ENCODE data around the gene CLMP.
"Not testable (repeated sequence)": the region's sequence is repeated elsewhere in the genome, so short reads cannot be mapped to it uniquely, and the experiment has no call there.

Gene CLMP

DNA sequence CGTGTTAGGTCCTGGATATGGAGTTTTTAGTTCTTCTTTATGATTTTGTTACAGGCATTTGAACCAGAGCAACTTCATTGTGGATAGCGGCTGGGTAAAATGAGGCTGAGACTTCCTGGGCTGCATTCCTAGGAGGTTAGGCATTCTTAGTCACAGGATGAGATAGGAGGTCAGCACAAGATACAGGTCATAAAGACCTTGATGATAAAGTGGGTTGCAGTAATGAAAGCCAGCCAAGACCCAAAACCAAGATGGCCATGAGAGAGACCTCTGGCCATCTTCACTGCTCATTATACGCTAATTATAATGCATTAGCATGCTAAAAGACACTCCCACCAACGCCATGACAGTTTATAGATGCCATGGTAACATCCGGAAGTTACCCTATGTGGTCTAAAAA lies 23.4 kb upstream of the CLMP start:
- no peak for DNase-seq (ENCODE audit: low read depth in 1 of 2, low spot score in 1 of 2)

DNA sequence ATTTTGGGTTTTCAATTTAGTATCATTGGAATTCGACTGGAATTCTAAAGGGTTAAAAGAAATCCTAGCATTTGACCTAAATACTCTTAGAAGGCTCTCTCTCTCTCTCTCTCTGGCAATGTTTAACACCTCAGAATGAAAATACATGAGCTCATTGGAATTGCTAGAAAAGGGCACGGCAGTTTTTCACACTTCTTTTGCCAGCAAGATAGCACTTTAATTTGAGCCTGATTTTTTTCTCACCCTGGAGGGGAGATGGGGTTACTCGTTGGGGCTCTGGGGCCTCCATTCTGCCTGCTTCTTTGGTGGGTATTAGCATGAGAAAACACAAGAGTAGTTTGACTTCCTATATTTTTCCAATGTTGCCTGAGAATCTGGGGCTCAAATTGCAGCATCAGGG lies 22.8 kb upstream of the CLMP start:
- no peak for DNase-seq (ENCODE audit: low read depth in 1 of 2, low spot score in 1 of 2)

DNA sequence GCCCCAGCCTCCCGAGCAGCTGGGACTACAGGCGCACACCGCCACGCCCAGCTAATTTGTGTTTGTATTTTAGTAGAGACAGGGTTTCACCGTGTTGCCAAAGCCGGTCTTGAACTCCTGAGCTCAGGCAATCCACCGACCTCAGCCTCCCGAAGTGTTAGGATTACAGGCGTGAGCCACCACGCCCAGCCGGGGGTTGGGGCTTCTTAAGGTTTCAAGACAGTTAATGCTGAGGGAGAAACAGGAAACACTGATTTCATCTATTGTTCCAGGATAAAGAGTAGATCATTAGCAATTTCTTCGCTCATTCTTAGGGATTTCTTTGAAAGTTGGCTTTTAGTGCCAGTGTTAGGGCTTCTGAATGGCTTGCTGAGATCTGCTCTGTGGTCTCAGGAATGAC lies 21.2 kb upstream of the CLMP start:
- DNase-seq (ENCODE audit: low read depth in 1 of 2, low spot score in 1 of 2) = no peak

DNA sequence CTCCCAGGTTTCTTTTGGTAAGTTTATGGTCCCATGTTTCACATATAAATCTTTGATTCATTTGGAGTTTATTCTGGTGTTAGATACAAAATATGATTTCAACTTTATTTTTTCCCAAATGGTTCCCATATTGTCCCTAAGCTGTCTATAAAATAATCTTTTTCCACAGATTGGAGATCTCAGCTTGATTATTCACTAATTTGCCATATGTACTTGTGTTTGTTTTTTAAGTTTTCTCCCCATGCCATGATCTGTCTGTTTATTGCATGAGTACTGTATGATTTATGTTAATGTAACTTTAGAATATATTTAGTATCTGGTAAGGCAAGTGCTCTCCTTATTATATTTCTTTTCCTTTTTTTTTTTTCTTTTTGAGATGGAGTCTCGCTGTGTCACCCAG lies 19.9 kb upstream of the CLMP start:
- no peak for DNase-seq (ENCODE audit: low read depth in 1 of 2, low spot score in 1 of 2)

DNA sequence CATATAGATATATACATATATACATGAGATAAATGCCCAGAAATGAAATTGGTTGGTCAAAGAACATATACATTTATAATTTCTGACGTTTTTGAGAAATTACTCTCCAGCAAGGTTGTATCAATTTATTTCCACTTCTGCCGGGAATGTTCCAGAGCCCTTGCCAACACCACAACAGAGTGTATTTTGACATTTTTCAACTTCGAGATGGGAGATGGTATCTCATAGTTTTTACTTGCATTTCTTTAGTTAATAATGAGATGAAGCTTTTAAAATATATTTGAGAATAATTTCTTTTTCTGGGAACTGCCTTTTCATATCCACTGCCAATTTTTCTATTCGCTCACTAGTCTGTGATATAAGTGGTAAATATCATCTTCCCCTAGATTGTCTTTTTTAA lies 19.3 kb upstream of the CLMP start:
- no peak for DNase-seq (ENCODE audit: low read depth in 1 of 2, low spot score in 1 of 2)

DNA sequence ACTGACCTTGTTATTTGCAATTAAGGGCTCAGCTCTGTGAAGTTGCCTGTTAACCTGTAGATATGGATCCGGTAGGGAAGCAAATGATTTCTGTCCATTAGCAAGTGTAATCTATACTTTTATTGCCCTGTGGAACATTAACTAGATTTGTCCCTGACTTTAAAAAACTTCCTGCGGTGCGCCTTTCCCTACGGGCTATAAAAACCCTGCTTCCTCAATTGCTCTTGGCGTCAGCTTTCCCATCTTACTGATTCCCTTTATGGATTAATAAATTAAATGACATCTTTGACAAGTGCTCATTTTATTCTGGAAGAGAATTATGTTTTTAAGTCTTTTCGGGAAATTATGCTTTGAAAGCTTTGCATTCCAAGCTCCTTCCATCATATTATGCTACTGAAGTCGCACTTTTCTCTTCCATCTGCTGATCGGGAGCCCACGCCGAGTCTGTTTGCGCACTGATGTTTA lies 18.3 kb upstream of the CLMP start:
- no peak for DNase-seq (ENCODE audit: low read depth in 1 of 2, low spot score in 1 of 2)

DNA sequence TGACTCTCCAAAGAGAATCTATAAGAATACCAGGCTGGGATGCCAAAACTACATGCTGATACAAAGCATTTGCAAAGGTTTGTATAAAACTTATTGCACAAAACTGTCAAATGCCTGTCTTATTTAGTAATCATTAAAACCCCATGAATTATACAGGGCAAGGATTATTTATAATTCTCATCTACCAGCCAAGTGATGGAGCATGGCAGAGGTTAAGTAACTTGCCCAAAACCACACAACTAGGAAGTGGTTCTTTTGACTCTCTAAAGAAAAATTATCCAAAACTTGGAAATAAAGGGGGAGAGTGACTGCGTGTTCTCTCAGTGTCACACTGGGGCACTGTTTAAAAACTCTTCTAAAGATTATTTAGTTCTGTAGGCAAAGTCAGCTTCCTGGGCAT lies 17.4 kb upstream of the CLMP start:
- DNase-seq (ENCODE audit: low read depth in 1 of 2, low spot score in 1 of 2) = no peak

DNA sequence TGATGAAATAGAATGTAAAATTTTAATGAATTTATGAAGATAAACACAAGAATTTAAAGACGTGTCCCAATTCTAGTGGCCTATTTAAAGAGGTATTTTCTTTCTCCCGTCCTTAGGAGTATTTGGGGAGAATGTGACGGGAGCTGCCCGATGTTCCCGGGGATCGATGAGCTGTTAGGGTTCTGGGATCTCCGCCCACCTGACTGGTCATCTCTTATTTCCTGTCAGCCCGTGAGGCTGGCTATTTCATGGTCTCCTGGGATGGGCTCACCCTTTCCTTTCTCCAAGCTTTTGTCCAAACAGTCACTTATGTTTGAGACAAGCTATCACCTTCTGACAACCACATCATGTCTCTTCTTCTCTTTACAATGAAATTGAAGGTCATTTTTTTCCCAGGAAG lies 16.9 kb upstream of the CLMP start:
- no peak for DNase-seq (ENCODE audit: low read depth in 1 of 2, low spot score in 1 of 2)

DNA sequence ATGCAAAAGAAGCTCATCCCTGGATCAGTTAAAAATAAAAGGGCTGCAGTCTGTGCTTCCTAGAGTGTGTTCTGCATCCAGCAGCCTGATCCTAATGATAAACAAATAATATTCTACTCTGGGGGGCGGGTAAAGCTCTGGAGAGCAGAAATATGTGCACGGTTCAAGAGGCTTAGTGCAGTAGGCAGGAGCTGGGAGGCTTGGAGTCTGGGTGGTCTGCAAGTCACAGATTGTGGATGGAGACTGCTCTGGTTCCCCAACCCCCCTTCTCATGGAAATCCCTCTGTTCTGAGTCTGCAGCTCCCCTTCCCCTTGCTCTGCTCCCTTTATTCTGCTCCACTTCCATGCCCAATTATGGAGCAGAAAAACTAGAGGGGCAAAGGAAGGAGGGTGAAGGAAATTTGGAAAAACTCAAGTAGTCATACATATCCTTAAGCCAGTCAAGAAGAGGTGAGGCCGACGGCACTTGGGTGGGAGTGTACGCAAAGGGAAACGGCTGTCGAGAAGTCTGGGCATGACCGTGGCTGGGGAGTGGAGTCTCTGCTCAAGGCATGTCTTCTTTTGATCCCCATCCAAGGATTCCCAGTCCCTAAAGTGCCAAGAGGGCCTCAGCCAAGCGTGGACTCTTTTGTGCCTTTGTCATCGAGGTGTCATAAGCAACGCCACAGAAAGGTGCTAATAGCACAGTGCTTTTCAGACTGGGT lies 16.3 kb upstream of the CLMP start:
- DNase-seq (ENCODE audit: low read depth in 1 of 2, low spot score in 1 of 2) = no peak

DNA sequence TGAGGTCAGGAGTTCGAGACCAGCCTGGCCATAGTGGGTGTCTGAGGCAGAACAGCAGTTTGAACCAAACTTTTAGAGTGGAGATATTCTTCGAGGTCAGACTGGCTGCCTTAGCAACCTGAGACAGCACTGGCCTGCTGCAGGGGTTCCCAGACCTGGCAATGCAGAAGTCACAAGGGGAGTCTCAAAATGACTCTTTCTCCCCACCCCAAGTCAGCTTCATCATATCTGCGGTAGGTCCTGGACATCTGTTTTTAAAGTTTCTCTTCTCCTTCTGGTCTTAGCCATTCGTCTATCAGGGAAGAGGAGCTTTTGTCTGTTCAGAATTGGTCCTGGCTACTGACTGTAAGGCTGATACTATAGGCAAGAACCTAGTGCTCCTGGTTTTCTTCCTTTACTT lies 14.5 kb upstream of the CLMP start:
- DNase-seq (ENCODE audit: low read depth in 1 of 2, low spot score in 1 of 2) = no peak

DNA sequence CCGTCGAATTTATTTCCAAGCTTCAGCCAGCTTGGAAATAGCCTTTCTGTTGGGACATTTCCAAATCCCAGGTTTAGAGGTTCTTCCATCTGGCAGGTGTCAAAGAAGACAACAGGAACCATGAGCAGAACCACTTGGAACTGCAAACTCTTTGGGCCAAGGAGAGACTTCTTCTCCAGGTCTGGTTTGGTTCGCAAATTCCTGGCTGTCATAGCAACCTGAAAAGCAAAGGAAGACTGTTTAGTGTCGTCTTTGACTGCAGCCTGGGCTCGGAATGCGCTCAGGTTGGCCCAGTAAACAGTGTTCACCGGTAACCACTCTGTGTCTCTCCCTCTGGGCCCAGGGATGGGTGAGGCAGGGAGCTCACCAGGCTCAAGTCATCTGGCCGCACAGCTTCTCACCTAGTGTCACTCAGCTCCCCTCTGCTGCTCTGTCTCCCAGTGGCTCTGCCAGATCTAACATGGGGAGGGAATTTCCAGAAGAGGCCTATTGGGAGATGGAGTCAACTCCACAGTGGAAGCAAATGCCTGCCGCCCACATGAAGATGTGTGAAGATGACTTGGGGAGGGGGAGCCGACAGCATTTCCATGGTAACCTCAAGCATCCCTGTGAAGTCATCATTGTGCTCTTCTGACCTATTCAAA lies 11.9 kb upstream of the CLMP start:
- no peak for DNase-seq (ENCODE audit: low read depth in 1 of 2, low spot score in 1 of 2)

DNA sequence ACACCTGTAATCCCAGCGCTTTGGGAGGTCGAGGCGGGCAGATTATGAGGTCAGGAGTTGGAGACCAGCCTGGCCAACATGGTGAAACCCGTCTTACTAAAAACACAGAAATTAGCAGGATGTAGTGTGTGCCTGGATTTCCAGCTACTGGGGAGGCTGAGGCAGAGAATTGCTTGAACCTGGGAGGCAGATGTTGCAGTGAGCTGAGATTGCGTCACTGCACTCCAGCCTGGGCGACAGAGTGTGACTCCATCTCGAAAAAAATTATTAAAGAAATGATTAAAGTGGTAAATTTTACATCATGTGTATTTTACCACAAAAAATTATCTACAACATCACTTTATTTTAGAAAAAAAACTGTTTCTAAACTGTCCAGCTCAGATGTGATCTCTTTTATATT lies 11.0 kb upstream of the CLMP start:
- not testable (repeated sequence) for DNase-seq (ENCODE audit: low read depth in 1 of 2, low spot score in 1 of 2)

DNA sequence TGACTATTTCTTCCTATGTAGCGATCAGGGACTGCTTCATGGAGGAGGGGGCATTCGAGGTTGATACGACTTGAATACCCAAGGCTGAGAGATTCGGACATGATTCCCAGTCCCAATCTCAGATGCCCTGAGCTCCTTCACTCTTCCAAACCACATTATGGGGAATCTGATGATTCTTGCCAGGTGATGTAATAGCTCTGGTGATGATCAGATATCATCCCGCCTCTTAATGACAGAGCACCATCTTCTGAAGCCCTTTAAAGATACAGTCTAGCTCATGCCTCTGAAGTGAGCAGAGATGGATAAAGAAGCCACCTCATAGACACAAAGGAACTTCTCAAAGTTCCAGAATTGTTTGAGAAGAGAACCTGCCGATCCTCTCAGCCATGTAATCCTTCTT lies 8.9 kb upstream of the CLMP start:
- DNase-seq (ENCODE audit: low read depth in 1 of 2, low spot score in 1 of 2) = no peak

DNA sequence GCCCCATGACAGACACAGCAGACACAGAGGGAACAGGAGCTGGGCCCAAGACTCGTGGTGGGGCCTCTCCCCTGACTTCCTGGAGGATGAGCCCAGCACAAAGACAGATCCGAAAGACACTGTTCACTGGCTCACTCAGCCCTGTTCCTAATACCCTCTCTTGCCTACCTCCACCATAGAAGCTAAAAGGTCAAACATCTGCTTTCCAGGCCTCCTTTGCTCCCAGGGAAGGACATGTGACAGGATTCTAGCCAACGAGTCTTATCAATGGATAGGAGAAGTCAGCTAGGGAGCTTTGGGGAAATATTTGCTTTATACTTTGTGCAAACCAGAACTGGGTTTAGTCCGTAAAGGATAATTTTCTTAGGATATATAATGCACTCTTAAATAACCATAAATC lies 8.4 kb upstream of the CLMP start:
- DNase-seq (ENCODE audit: low read depth in 1 of 2, low spot score in 1 of 2) = no peak

DNA sequence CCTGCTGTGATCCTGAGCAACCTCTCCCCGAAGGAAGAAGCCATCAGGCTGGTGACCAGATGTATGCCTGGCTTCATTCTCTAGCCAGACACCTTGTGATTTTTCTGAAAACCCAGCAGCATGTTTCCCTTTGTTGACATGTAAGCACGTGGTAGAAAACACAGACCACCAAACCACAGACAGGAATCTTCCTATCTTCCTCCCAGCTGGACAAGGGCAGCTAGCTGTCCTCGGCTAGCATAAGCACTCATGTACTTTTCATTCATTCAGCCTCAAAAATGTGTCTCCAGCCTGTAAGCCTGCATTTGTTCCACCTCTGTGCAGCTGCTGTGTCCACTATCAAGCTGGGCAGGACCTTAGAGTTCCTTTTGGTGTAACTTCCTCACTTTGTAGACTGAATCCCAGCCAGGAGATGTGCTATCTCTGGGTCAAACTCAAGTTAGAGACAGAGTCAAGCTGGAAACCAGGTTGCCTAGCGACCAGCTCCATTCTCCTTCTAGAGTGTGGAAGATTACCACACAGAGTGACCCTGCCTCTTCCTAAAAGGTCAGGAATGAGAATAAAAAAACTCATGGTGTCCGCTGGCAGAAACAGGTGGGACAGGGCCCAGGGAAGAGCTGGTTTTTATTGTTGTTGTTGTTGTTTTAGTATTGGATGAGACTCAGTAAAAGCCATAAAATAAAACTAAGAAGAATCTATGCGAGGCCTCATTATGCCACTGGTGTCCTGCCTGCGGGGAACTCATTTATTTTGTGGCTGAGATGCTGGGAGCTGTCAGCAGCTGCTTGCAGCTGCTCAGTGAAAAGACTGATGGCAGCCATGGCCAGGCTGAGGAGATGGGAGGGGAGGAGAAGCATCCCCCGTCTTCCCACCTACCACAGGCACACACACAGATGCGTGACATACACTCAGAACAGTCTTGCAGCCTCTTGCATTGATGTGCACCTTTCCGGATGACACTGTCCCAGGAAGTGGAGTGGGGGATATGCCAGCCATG lies 7.4 kb upstream of the CLMP start:
- DNase-seq (ENCODE audit: low read depth in 1 of 2, low spot score in 1 of 2) = no peak

DNA sequence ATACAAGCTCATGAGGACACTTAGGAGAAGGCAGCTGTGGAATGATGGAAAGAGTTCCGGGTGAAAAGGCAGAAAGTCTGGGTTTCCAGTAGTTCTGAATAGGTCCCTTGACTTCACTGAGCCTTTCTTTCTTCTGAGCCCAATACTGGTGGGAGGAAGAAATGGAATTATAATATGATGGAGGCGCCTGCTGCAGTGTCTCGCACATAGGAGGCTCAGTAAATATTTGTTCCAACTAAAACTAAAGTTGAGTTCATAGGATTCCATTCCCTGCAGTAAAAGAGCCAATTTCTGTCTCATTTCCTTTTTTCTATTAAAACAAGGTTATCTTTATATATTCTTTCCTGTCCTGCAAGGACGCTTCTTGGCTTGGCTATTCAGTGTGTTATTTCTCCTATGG lies 5.2 kb upstream of the CLMP start:
- no peak for DNase-seq (ENCODE audit: low read depth in 1 of 2, low spot score in 1 of 2)

DNA sequence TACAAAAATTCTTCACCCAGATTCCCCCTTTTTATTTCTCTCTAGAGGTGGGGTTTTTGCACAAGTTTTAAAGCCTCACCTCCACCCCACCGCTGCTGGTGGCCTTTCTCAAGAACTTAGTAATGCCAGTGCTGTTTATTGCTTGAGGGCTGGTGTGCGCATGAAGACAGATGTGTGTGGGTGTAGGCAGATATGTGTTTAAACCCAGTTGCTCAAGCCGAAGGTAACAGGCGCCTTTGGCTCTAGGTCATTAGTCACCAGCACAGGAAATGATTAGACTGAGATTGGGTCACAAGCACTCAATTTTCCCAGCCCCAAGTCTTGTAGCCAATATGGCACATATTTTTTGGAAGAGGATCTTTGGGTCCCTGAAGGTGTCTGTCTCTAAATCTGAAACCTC lies 2.7 kb upstream of the CLMP start:
- no peak for DNase-seq (ENCODE audit: low read depth in 1 of 2, low spot score in 1 of 2)

DNA sequence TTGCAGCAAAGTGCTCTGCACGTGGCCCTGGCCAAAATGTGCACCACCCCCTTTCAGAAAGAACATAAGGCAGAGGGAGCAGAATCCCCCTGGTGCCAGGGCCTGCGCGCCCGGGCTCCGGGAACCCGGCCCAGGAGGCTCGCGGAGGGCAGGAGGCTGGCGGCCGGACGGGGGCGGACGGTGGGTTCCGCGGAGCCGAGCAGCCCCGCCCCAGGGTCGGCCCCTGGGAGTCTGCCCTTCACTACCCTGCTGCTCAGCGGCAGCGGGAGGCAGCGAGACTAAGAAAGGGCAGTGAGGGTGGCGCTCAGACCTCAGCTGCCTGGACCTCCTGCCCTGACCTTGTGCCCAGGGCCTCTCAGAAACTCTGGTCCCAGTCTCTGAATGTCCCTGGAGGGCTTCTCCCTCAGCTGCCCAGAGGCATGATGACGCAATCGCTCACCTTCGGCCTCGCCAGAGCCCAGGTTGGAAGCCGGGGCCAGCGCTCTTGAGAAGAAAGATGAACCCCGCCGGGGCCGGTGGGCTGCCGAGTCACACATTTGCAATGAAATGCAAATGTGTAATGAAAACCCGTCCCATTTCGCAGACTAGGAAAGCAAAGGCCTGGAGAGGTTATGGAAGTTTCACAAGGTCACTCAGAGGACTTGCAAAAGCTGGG lies 1.1 kb upstream of the CLMP start:
- DNase-seq (ENCODE audit: low read depth in 1 of 2, low spot score in 1 of 2) = no peak

DNA sequence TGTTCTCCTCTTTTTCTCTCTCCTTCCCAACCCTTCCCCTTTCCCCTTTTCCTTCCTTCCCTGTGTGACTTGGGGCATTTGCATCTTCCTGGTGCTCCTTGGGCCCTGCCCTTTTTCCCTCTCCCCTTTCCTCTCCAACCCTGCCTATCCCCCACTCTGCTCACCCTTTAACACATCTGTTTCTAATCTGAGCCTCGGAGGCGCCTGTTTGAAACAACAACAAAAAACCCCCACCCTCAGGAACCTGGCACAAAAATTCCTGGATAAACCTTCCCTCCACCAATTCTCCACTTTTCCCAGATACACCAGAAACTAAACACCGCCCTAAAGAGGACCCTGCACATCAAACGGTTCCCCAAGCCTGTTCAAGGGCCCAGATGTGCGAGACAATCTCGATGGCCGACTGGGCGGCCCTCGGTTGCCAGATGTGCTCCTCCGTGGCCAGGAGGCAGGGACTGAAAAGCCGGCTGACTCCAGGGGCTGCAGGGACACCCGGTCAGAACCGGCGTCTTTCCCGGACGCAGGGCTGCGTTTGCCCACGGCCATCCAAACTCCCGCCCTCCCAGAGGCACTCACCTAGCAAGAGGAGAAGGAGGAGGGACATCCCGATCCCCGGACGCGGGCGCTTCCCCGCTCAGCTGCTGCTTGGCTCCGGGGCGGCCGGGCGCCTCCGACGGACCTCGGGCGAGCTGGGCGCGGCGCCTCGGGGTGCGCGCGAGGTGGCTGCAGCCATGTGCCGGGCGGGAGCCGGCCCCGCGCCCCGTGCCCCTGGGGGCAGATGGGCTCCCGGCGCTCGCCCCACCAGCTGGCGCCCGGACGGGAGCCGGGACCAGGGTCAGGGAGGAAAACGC lies 486 bp downstream of the CLMP start:
- no peak for DNase-seq (ENCODE audit: low read depth in 1 of 2, low spot score in 1 of 2)

DNA sequence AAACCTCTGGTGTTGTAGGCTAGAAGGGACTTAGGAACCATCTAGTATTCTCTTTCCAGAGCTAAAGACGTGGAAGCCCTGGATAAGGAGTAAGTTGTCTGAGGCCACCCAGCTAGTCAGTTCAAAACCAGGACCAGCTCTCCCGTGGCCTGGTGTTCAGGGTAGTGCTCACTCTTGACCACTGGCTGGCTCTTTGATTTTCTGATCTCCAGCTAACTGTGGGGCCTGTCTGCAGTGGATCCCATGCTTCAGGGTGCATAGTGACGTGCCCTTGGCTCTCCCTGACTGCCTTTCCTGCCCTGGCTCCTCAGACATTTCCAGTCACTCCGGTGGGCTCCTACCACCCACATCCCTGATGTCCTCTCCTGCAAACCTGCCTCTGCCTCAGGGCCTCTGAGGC lies 1.3 kb downstream of the CLMP start:
- DNase-seq (ENCODE audit: low read depth in 1 of 2, low spot score in 1 of 2) = no peak

DNA sequence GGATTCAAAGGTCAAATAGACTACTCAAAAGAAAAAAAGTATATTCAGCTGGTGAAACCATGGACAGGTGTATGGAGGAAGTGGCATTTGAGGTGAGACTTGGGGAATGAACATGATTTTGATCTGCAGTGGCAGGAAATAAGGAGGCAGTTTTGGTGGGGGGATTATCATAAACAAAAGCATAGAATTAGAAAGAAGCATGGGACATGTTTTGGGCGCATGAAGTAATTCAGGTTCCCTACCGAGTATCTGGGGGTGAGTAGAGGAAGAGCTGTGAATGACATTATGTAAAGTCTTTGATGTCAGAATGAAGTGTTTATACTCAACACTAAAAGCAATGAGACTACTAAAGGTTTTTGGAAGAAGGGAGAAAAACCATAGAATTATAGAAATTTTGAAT lies 3.1 kb downstream of the CLMP start:
- no peak for DNase-seq (ENCODE audit: low read depth in 1 of 2, low spot score in 1 of 2)
